Activated CD4-positive, CD25-positive, alpha-beta regulatory T cell (primary cell): ENCODE data around the gene EEF1AKMT3.
"Not testable (repeated sequence)": the region's sequence is repeated elsewhere in the genome, so short reads cannot be mapped to it uniquely, and the experiment has no call there.

Experiments used
- DNase-seq, 4 experiments: peaks; one replicate each; lab custom pipeline; 2025; lab: John Stamatoyannopoulos, UW

The EEF1AKMT3 gene

GRCh38 chr12:57816001-57816854, 43.8 kb downstream of the EEF1AKMT3 start:
- DNase-seq = no peak

GRCh38 chr12:57816855-57817151, 44.4 kb downstream of the EEF1AKMT3 start:
- DNase-seq = no peak

- DNase-seq = no peak
Observed at GRCh38 chr12:57817261-57817989, 45.0 kb downstream of the EEF1AKMT3 start.

GRCh38 chr12:57817990-57818331, 45.5 kb downstream of the EEF1AKMT3 start:
- DNase-seq = not testable (repeated sequence)

GRCh38 chr12:57820119-57820518, 47.7 kb downstream of the EEF1AKMT3 start:
- DNase-seq = not testable (repeated sequence)

- not testable (repeated sequence) for DNase-seq
Observed at GRCh38 chr12:57821015-57821414, 48.6 kb downstream of the EEF1AKMT3 start.

GRCh38 chr12:57821474-57822214, 49.2 kb downstream of the EEF1AKMT3 start:
- DNase-seq = no peak

GRCh38 chr12:57822392-57823130, 50.1 kb downstream of the EEF1AKMT3 start:
- DNase-seq = no peak

- no peak for DNase-seq
Observed at GRCh38 chr12:57823131-57823907, 50.9 kb downstream of the EEF1AKMT3 start.

- DNase-seq = no peak
Observed at GRCh38 chr12:57823908-57824640, 51.7 kb downstream of the EEF1AKMT3 start.

- no peak for DNase-seq
Observed at GRCh38 chr12:57825451-57825850, 53.0 kb downstream of the EEF1AKMT3 start.

- no peak for DNase-seq
Observed at GRCh38 chr12:57826400-57826799, 54.0 kb downstream of the EEF1AKMT3 start.

GRCh38 chr12:57826966-57827365, 54.6 kb downstream of the EEF1AKMT3 start:
- DNase-seq = no peak

- no peak for DNase-seq
Observed at GRCh38 chr12:57829025-57829777, 56.8 kb downstream of the EEF1AKMT3 start.

- no peak for DNase-seq
Observed at GRCh38 chr12:57830393-57830792, 58.0 kb downstream of the EEF1AKMT3 start.
